GM13977 (cell line): ENCODE results near the gene CYP4F11.

Experiments
- DNase-seq: peaks from one replicate; pipeline ENCODE4 v3.0.0; 2012; ENCODE audit warnings: low spot score
- CTCF ChIP-seq: IDR thresholded peaks from 2 replicates; pipeline ENCODE4 v1.5.1; 2012; ENCODE audit warnings: mild to moderate bottlenecking, control low read depth; ENCODE audit not compliant: insufficient read depth; ENCODE audit errors: extremely low read depth, missing control alignments
- in situ Hi-C: fragments of 300-500 bp; cut with MboI; formaldehyde crosslinking; loops from one replicate; pipeline ENCODE4 v1.12.0; 2022; ENCODE audit warnings: low sequenced_read_pairs, low pct_unique_long_range_greater_than_20kb, mixed read lengths, inconsistent platforms; ENCODE audit not compliant: unreplicated experiment

CYP4F11 gene

GRCh38 chr19:15866636-15867035 is 67.7 kb downstream of the CYP4F11 start:
- DNase-seq: no peak
- in situ Hi-C loops: no loop called here
- TF ChIP-seq CTCF: no peak

- in situ Hi-C loops: no loop called here
- no peak for DNase-seq
- TF ChIP-seq CTCF: no peak
Measured at GRCh38 chr19:15864824-15865223, 69.5 kb downstream of the CYP4F11 start.

- TF ChIP-seq CTCF: no peak
- in situ Hi-C loops: no loop called here
- DNase-seq: no peak
Measured at GRCh38 chr19:15863272-15863671, 71.1 kb downstream of the CYP4F11 start.

GRCh38 chr19:15862444-15862843 is 71.9 kb downstream of the CYP4F11 start:
- DNase-seq: no peak
- no peak for TF ChIP-seq CTCF
- in situ Hi-C loops: no loop called here
